AG04449 (cell line): Measurements from ENCODE around the gene TUB.
A peak's percentile ranks its signal among the peaks of the same experiment; 100 is the strongest.

ENCODE experiments used
- CTCF ChIA-PET: fragments of 350-600 bp; formaldehyde crosslinking; extraction: SDS; loops from one replicate; lab custom pipeline; 2021; ENCODE audit warnings: antibody characterized with exemption; lab: Yijun Ruan, JAX
- POLR2A ChIA-PET: fragments of 400-600, 350-600 bp; formaldehyde crosslinking; extraction: SDS; loops from one replicate; lab custom pipeline; 2020; ENCODE audit warnings: antibody characterized with exemption, inconsistent platforms; lab: Yijun Ruan, JAX
- DNase-seq: peaks from one replicate; pipeline ENCODE4 v3.0.0-alpha.2; 2010; ENCODE audit warnings: low read depth, low spot score
- H3K4me3 ChIP-seq: 2 replicates; pipeline ENCODE4 v1.5.1; 2011; ENCODE audit warnings: low read depth, mild to moderate bottlenecking, control low read depth, low read length
- CTCF ChIP-seq: IDR thresholded peaks from one replicate; pipeline ENCODE4 v1.5.1; 2011; ENCODE audit warnings: mild to moderate bottlenecking, moderate library complexity, low read length, control low read depth, inconsistent platforms; ENCODE audit not compliant: insufficient read depth; ENCODE audit errors: missing control alignments

Gene TUB

GRCh38 chr11:8055836-8056526 is 25.0 kb upstream of the TUB start:
- no peak for DNase-seq
- no peak for TF ChIP-seq CTCF
- POLR2A ChIA-PET = no interaction called here
- CTCF ChIA-PET = interaction anchor here (0.7 to 15.2 kb wide), 6 partner anchors 12 to 50 kb away, joined by 3 to 150 read pairs (median 10); no protein-coding TSS in a partner anchor
- no peak overlapping the region for H3K4me3 ChIP-seq

- no peak overlapping the region for H3K4me3 ChIP-seq
- no peak for TF ChIP-seq CTCF
- DNase-seq = peak; percentile 29
- ChIA-PET CTCF (interaction anchor here (1.0 to 15.2 kb wide), 6 partner anchors 11 to 51 kb away, joined by 5 to 150 read pairs (median 10); no protein-coding TSS in a partner anchor), POLR2A (no interaction called here)
These were observed 24.1 kb upstream of the TUB start for GRCh38 chr11:8056810-8057463.

GRCh38 chr11:8058216-8058615 is 22.8 kb upstream of the TUB start:
- CTCF ChIA-PET = interaction anchor here (1.1 to 15.2 kb wide), 5 partner anchors 24 to 52 kb away, joined by 4 to 150 read pairs (median 8); no protein-coding TSS in a partner anchor

GRCh38 chr11:8059030-8059429 is 22.0 kb upstream of the TUB start:
- ChIA-PET POLR2A (no interaction called here), CTCF (interaction anchor here (1.1 to 15.2 kb wide), 5 partner anchors 25 to 53 kb away, joined by 4 to 150 read pairs (median 8); no protein-coding TSS in a partner anchor)
- TF ChIP-seq CTCF = no peak
- no peak for DNase-seq
- H3K4me3 ChIP-seq = no peak overlapping the region

More at GRCh38 chr11:8058216-8058615, 22.8 kb upstream of the TUB start:
- POLR2A ChIA-PET = no interaction called here
- no peak for DNase-seq
- H3K4me3 ChIP-seq = no peak overlapping the region
- TF ChIP-seq CTCF = no peak

GRCh38 chr11:8059571-8060011 is 21.4 kb upstream of the TUB start:
- ChIA-PET CTCF (interaction anchor here (1.8 to 15.2 kb wide), 4 partner anchors 25 to 53 kb away, joined by 4 to 150 read pairs (median 12); no protein-coding TSS in a partner anchor), POLR2A (no interaction called here)
- DNase-seq = no peak
- no peak overlapping the region for H3K4me3 ChIP-seq
- TF ChIP-seq CTCF = no peak
